ENCODE measurements around the gene CCDC122. TPM values are rescaled to one million over a fixed set of nuclear protein-coding genes. Genes with fewer than 3 reads are reported as not detected.

The CCDC122 gene
- total RNA-seq, 6 experiments from 2014 or later, result 3.9 to 6.3 (median 5.2) TPM

DNA sequence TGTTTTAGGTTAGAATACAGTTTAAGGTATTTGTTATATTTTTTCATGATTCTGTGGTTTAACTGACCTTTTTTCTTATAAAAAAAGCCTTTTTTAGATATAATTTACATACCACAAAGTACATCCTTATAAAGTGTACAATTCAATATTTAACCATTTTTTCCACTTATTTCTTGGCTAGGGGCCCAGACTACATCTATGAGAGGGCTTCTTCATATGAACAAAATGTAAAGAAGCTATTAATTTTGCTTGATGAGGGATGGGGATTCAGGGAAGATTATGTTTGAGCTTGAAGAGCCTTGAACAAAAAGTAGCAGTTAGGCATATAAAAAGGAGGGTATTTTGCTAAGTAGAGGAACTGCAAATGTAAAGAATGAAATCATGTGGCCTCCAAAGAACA is 2.2 kb downstream of the CCDC122 start:
- no peak for DNase-seq
- Mint-ChIP-seq H3K4me1 (ENCODE audit: low read depth) (peaks cover 28% of the 10 kb centered on the region), H3K27ac (no peak overlapping the region), H3K27me3 (ENCODE audit: insufficient read depth) (no peaks in the 10 kb centered on the region), H3K36me3 (ENCODE audit: low read depth) (peaks cover 4% of the 10 kb centered on the region; the same call in 1 of the 2 replicates), H3K9me3 (no peaks in the 10 kb centered on the region), H3K4me3 (no peak overlapping the region)
- TF ChIP-seq, protein P1, sequence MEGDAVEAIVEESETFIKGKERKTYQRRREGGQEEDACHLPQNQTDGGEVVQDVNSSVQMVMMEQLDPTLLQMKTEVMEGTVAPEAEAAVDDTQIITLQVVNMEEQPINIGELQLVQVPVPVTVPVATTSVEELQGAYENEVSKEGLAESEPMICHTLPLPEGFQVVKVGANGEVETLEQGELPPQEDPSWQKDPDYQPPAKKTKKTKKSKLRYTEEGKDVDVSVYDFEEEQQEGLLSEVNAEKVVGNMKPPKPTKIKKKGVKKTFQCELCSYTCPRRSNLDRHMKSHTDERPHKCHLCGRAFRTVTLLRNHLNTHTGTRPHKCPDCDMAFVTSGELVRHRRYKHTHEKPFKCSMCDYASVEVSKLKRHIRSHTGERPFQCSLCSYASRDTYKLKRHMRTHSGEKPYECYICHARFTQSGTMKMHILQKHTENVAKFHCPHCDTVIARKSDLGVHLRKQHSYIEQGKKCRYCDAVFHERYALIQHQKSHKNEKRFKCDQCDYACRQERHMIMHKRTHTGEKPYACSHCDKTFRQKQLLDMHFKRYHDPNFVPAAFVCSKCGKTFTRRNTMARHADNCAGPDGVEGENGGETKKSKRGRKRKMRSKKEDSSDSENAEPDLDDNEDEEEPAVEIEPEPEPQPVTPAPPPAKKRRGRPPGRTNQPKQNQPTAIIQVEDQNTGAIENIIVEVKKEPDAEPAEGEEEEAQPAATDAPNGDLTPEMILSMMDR (IDR thresholded peaks at IDR 0.05), result no peak

DNA sequence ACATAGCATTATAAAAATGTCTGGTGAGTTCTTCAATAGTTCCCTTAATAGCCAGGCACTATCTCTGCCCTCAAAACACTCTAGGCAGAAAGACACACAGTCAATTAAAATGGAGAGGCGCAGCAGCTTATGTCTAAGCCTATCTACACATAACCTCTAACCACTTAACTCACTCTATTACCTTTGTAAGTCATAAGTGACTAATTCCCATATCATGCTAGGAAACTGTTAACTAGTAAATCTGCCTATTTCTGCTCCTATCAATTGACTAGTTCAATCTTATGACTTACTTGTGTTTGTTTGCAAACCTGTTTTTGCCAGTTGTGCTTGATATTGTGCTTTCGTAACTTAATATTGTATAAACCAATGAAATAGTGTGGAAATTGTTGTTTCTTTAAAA is 3.2 kb downstream of the CCDC122 start:
- Mint-ChIP-seq H3K9me3 (no peaks in the 10 kb centered on the region), H3K27me3 (ENCODE audit: insufficient read depth) (no peaks in the 10 kb centered on the region), H3K4me3 (no peak overlapping the region), H3K36me3 (ENCODE audit: low read depth) (peaks cover 4% of the 10 kb centered on the region; the same call in 1 of the 2 replicates), H3K27ac (no peak overlapping the region), H3K4me1 (ENCODE audit: low read depth) (peaks cover 28% of the 10 kb centered on the region)
- DNase-seq, result no peak
- TF ChIP-seq, protein P1 (IDR thresholded peaks at IDR 0.05), result no peak

DNA sequence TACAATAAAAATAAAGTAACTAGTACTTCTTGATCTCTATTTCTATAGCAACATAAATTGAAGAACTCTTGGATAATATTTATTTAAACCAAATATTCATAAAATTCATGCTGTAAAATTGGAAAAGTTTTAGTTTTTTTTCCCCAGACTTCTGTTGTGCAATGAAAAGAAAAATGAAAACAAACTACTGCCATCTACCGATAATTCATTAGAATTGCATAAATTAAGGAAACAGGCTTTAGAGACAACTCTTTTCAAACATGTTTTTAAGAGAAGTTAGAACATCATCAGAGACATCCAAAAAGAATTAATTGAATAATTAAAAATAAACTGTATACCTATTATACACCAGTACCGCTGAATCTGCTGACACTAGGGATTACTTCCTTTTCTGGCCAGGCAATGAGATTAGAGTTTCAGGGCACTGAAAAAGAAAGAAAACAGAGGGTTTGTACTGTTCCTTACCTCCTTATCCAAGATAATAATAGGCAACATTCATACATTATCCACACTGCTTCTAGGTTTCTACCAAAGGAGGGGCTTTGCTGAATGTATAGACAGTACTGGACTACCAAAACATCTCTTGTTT is 4.9 kb downstream of the CCDC122 start:
- TF ChIP-seq, protein P1 (IDR thresholded peaks at IDR 0.05), result peak; percentile 85
- Mint-ChIP-seq H3K9me3 (no peaks in the 10 kb centered on the region), H3K4me1 (ENCODE audit: low read depth) (peaks cover 28% of the 10 kb centered on the region), H3K27me3 (ENCODE audit: insufficient read depth) (no peaks in the 10 kb centered on the region), H3K4me3 (no peak overlapping the region), H3K27ac (no peak overlapping the region), H3K36me3 (ENCODE audit: low read depth) (no peaks in the 10 kb centered on the region)
- peak; percentile 28 for DNase-seq

DNA sequence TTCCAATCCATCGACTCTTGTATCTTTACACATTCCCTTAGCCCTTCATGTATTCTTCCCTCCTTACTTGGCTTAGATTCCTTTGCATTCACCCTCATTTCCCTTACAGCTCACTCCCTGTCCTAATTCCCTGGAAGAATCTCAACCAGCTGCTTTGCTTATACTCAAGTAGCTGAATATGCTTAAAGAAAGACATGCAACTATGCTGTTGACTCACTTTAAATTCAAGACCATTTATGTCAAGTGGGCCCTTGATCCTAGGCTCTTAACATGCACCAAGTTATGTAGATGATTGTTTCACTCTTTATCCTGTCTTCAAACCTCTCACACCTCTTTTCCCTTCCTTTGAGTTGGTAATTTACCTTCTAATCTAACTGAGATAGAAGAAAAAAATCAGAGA is 7.4 kb downstream of the CCDC122 start:
- DNase-seq, result no peak

DNA sequence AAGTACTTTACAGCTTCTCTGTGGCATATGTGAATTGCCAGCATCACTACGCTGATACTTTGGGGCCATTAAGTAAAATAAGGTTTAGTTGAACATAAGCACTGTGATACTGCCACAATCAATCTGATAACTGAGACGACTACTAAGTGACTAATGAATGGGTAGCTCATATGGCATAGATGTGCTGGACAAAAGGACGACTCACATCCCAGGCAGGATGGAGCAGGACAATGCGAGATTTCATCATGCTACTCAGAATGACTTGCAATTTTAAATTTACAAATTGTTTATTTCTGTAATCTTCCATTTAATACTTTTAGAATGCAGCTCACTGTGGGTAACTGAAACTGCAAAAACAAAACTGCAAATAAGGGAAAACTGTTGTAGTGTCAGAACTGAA is 13.6 kb downstream of the CCDC122 start:
- H3K27ac Mint-ChIP-seq, result peak overlapping the region; percentile 88
- H3K9me3 Mint-ChIP-seq, result no peaks in the 10 kb centered on the region
- peaks cover 41% of the 10 kb centered on the region for H3K4me1 Mint-ChIP-seq (ENCODE audit: low read depth)
- TF ChIP-seq, protein P1 (IDR thresholded peaks at IDR 0.05), result no peak
- peaks cover 10% of the 10 kb centered on the region; the same call in 1 of the 2 replicates for H3K36me3 Mint-ChIP-seq (ENCODE audit: low read depth)
- DNase-seq, result peak; percentile 65
- peak overlapping the region; percentile 46; the same call in 1 of the 2 replicates for H3K4me3 Mint-ChIP-seq
- no peaks in the 10 kb centered on the region for H3K27me3 Mint-ChIP-seq (ENCODE audit: insufficient read depth)

More for the DNA sequence above, 7.4 kb downstream of the CCDC122 start:
- Mint-ChIP-seq H3K4me1 (ENCODE audit: low read depth) (peaks cover 15% of the 10 kb centered on the region), H3K9me3 (no peaks in the 10 kb centered on the region), H3K27me3 (ENCODE audit: insufficient read depth) (no peaks in the 10 kb centered on the region), H3K36me3 (ENCODE audit: low read depth) (0 out of 2 replicates have a peak, but pooled peaks cover 3% of the 10 kb centered on the region), H3K4me3 (no peak overlapping the region), H3K27ac (no peak overlapping the region)
- TF ChIP-seq, protein P1 (IDR thresholded peaks at IDR 0.05), result no peak
